ENCODE measurements around the gene PLA2G4C.
A peak's percentile ranks its signal among the peaks of the same experiment; 100 is the strongest.

Gene PLA2G4C, protein sequence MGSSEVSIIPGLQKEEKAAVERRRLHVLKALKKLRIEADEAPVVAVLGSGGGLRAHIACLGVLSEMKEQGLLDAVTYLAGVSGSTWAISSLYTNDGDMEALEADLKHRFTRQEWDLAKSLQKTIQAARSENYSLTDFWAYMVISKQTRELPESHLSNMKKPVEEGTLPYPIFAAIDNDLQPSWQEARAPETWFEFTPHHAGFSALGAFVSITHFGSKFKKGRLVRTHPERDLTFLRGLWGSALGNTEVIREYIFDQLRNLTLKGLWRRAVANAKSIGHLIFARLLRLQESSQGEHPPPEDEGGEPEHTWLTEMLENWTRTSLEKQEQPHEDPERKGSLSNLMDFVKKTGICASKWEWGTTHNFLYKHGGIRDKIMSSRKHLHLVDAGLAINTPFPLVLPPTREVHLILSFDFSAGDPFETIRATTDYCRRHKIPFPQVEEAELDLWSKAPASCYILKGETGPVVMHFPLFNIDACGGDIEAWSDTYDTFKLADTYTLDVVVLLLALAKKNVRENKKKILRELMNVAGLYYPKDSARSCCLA

GRCh38 chr19:48110350-48110966 lies at the start of gene PLA2G4C:
TSS of gene PLA2G4C (minus strand) at chr19:48110817. CDS start at chr19:48106529, 4,288 bp downstream.
- peak; percentile 59 for FAIRE-seq

DNA sequence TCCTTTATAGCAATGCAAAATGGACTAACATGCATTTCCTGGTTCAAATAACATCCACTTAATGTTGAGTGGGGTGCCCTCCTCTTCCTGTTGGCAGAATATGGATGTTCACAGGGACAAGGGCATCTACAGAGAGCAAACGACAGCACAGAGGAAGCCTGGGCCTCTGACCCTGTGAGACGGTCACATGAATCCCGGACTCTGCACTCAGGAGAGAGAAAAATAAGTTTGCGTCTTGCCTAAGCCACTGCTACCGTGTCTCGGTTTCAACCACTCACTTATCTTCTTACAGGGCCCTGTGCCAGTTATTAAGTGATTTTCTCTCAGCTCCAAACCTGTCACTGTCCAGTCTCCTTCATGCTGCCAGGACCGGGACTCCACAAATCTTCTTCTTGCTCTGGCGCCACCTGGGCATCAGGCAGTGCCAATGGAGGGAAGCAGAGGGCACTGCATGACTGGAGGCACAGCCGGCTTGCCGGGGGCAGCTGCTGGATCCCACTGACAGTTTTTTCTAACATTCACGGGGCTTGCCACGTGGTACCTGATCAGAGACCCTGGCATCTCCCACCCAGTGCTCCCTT lies 47.7 kb upstream of the PLA2G4C start:
- FAIRE-seq, result no peak

DNA sequence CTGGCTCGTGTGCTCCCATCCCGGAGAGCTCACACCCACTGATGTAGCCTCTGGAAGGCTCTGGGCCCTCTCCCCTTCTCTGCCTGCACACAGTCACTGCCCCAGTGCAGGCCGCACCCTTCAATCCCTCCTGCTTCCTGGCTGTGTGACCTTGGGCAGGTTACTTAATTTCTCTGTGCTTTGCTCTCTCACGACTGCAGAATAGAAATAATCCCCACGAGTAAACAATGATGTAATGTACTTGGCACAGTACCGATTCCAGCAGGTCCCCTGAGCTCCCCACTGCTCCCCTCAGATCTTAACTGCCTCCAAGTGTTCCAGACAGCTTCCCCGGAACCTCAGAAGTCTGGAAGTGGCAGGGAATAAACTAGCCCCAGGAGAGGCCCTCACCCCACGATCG lies 43.4 kb upstream of the PLA2G4C start:
- no peak for FAIRE-seq

- peak; percentile 93 for FAIRE-seq
Measured at GRCh38 chr19:48152551-48152950, 41.9 kb upstream of the PLA2G4C start.

DNA sequence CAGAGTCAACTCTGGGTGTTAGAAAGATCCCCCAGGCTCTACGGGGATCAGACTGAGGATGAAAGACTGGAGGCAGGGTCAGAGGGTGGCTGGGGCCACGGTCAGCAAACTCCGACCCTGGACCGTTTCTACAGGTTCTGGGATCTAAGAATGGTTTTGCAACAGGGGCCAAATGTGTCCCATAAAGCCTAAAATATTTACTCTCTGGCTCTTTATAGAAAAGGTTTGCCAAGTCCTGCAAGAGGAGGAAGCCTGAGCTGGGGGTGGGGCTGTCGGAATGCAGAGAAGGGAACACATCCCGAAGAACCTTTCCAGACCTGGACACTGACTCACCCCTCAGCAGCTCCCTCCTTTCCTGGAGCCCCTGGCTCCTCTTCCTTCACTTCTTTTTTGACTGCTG lies 38.8 kb upstream of the PLA2G4C start:
- no peak for FAIRE-seq

DNA sequence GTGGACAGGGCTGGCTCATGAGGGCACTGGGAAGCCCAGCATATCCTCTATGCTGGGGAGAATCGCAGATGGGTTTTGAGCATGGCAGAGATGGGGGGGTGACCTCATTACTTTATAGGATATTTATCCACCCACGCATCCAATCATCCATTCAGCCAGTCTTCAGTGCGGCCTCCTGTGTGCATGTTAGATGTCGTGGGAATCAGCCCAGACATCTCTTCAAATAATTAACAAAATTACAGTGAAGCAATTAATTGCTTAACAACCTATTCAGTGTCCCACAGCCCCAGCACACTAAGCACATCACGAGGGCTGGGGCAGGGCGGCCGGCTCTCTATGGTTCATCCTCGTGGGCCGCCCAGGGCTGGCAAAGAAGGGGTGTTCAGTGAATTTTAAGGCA lies 38.0 kb upstream of the PLA2G4C start:
- no peak for FAIRE-seq

DNA sequence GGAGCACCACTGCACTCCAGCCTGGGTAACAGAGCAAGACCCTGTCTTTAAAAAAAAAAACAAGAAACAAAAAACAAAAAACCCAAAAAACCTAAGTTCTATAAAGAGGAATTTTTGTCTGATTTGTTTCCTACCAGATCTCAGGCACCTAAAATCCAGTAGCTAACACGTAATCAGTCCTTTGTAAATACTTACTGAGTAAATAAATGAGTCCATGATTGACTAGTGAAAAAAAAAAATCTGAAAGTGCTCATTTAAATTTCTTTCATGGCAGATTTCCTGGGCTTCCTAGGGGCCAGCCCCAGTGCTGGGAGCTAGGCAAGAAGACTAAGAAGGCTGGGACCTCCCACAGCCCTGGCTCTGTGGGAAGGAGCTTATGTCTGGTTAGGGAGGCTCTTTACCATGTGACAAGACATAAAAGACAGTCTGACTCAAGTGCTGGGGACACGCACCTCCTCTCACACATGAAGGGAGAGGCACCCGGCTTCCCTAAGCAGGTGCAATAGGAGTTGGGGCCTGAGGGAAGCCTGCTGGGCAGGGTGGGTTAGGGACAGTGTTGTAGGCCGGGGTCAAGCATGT lies 37.1 kb upstream of the PLA2G4C start:
- no peak for FAIRE-seq

- FAIRE-seq, result no peak
Measured at GRCh38 chr19:48139053-48139452, 28.4 kb upstream of the PLA2G4C start.

DNA sequence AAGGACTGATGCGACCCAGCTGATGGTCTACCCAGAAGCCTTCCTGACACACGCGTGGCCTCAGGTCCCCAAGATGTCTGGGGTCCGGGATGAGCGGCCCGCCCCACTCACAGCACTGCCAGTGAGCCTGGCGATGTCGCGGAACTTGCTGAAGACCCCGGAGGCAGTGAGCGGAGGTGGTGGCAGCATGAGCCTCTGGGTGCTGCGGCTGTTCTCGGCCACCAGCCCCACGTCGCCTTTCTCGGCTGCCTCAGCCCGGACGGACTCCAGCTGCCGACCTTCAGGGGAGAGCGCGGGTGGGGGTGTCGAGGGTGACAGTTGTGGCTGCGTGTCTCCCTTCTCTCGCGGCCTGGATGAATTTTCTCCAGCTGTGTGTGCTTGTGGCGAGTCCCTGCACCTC lies 26.8 kb upstream of the PLA2G4C start:
- no peak for FAIRE-seq

DNA sequence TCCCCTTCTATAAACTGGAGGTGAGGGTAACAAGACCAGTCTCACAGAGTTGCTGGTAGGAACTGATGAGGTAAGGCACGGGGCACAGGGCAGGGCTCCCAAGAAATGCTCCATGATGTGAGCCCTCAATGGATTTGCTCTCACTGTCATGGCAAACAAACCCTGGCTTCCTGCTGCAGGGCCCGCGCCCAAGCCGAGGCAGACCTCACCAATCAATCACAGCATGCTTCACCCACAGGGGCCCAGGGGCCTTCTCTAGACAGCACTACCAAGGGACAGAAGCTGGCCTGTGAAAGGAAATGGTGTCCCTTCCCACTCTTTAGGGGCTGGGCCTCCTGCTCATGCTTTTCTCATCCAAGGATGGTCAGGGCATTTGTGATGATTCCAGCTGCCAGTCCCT lies 25.9 kb upstream of the PLA2G4C start:
- FAIRE-seq, result no peak

DNA sequence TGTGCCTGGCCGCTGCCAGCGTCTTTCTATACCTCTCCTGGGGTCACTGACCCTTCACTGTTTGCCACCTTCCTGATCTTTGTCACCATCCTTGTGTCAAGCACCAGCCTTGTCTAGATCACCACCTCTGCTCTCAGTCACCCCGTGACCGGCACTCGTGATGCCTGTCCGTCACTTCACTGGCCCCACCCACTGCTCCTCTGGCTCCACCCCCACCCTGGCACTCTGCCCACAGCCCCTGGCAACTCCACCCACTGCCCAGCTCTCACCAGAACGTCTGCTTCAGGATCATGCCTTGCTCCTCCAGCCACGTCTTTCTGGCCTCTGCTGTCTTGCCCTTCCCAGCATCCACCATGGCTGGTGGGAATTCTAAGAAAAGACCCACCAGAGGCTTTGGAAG lies 24.8 kb upstream of the PLA2G4C start:
- no peak for FAIRE-seq

DNA sequence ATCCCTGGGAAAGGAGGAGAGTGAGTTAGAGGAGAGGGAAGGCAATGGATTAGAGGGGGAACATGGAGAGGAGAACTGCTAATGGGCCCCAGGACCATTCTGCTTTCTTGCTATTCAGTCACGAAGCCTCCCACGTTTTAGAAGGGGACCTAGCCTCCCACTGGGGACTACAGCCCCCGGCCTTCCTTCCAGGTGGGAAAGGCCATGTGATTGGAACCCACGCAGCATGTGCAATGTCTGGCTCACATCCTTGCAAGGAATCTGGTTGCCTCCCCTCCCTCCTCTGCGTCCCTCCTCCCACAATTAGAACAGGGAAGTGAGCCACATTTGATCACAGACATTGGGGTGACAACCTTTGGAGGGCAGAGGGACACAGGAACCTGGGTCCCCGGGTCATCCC lies 22.5 kb upstream of the PLA2G4C start:
- FAIRE-seq, result no peak

GRCh38 chr19:48127561-48127960 lies 16.9 kb upstream of the PLA2G4C start:
- no peak for FAIRE-seq

DNA sequence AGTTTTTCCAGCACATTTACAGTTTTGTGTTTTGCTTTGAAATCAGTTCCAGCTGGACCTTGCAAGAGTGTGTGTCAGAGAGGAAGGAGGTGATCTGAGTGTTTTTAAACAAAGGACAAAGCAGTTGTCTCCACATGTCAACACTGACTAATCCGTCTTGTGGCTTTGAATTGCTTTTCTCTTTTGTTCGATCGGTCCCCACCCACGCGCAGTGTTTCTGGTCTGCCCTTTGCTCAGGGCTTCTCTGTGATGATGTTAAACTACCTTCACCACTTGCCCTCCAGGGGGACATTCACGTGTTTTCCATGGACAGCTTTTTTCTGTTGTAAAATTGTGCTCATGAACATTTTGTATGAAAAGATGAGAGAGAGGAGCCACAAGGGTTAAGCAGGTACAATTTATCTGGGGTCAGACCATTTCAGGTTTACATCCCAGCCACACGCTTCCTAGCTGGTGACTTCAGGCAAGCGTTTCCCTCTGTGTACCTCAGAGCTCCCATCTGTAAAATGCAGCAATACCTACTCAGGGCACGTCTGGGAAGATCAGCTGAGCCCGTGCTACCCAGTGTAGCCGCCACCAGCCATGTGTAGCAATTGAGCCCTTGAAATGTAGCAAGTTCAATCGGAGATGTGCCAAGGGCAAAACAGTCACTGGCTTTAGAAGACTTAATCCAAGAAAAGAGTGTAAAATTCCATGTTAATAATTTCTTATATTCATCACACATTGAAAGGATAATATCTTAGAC lies 13.5 kb upstream of the PLA2G4C start:
- FAIRE-seq, result no peak

DNA sequence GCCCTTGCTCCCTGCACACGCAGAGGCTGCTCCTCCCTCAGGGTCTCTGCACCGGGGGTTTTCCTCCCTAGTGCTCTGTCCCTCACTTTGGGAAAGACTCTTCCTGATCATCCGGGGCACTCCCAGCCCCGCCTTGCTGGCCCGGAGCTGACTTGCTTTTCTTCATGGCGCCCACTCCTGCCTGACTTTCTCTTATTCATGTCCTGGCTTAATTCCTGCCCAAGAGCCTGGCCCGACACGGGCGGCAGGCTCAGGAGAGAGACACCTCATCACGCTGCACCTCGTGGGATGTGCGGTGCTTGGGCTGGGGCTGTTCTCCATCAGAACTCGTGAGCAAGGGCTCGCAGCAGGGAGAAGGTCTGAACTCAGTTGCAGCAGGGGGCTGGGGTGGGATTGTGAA lies 11.8 kb upstream of the PLA2G4C start:
- no peak for FAIRE-seq

- no peak for FAIRE-seq
Measured at GRCh38 chr19:48121909-48122371, 11.3 kb upstream of the PLA2G4C start.

DNA sequence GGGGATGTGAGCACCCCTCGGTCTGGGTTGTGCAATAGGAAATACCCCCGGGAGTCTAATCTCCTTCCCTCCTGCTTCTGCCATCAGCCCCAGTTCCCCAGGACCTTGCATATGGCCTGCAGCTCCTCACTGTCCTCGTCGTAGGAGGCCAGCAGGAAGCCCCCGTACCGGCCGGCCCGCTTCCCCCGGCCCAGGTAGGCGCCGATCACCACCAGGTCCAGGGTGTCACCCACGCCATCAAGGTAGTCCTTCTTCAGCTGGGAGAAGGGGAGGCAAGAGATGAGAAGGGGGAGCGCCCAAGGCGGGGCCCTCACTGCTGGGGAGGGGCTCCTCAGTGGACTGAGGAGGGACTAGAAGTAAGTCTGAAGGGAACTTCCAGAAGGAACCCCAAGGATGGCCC lies 10.4 kb upstream of the PLA2G4C start:
- FAIRE-seq, result no peak

DNA sequence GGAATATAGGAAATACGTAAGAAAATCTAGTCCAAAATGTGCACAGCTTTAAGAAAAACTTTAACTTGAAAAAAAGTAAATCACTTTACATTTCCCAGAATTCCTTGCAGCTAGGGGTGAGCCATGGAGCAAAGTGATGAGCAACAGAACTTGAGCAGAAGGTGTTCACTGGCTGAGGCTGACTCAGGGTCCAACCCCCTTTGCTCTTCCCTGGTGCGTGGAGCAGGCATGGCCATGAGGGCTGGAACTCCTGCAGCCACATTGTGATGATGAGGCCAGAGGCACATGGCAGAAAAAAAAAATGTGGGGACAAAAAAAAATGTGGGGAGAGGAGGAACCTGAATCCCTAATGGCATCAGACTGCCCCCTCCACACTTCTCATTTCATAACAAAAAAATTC lies 9.9 kb upstream of the PLA2G4C start:
- FAIRE-seq, result no peak

DNA sequence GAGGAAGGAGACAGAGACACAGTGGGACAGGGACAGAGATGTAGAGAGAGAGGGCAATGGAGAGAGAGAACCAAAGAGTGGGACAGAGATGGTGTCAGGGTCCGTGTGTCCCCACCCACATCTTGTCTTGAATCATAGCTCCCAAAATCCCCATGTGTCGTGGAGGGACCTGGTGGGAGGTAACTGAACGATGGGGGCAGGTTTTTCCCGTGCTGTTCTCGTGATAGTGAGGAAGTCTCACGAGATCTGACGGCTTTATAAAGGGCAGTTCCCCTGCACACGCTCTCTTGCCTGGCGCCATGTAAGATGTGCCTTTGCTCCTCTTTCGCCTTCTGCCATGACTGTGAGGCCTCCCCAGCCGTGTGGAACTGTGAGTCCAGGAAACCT lies 7.5 kb upstream of the PLA2G4C start:
- no peak for FAIRE-seq

GRCh38 chr19:48117515-48118130 lies 7.0 kb upstream of the PLA2G4C start:
- FAIRE-seq, result no peak

GRCh38 chr19:48113190-48113917 lies 2.7 kb upstream of the PLA2G4C start:
- no peak for FAIRE-seq

DNA sequence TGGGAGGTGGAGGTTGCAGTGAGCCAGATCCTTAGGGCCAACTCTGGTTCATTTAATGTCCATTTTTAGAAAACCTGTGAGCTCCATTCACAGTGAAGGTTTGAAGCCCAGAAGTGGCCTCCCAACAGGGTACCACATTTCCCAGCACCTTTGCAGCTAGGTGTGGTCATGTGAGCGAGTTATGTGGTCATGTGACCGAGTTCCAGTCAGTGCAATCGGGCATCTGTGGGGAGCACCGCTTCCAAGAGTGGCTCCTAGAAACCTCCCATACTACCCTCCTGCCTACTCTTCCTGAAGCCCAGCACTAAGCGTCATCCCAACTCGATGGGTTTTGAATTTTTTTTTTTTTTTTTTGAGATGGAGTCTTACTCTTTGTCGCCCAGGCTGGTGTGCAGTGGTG lies 663 bp upstream of the PLA2G4C start:
- no peak for FAIRE-seq

Data from G401.6 (cell line).